SK-N-SH treated with all-trans-retinoic acid at 6 μM for 48 hours (cell line): ENCODE data around the gene AHR.

Experiments
- CSDC2 ChIP-seq: fragments of 250-450 bp; sonication (Bioruptor Pico); IDR thresholded peaks from 2 replicates; pipeline ENCODE4 v1.5.0; 2020; ENCODE audit warnings: mild to moderate bottlenecking, moderate library complexity
- TCF4 ChIP-seq: fragments of 250-450 bp; sonication (Bioruptor Pico); IDR thresholded peaks from 2 replicates; pipeline ENCODE4 v1.8.0; 2021; ENCODE audit warnings: mild to moderate bottlenecking, moderate library complexity, borderline replicate concordance
- ZFP30 ChIP-seq: fragments of 450-650 bp; formaldehyde crosslinking; IDR thresholded peaks from 2 replicates; pipeline ENCODE4 v1.5.0; 2022; ENCODE audit warnings: mild to moderate bottlenecking, moderate library complexity
- ZNF8 ChIP-seq: fragments of 450-650 bp; formaldehyde crosslinking; IDR thresholded peaks from 2 replicates; pipeline ENCODE4 v1.5.0; 2020; ENCODE audit warnings: mild to moderate bottlenecking, moderate library complexity
- TF ChIP-seq, protein P1 (sequence below): fragments of 250-450 bp; sonication (Bioruptor Pico); IDR thresholded peaks from 2 replicates; pipeline ENCODE4 v1.8.0; 2020; ENCODE audit warnings: mild to moderate bottlenecking, moderate library complexity, borderline replicate concordance
- TF ChIP-seq, protein P2 (sequence below): fragments of 250-450 bp; sonication (Bioruptor Pico); IDR thresholded peaks from 2 replicates; pipeline ENCODE4 v1.5.1; 2021; ENCODE audit warnings: mild to moderate bottlenecking, moderate library complexity

DNA sequence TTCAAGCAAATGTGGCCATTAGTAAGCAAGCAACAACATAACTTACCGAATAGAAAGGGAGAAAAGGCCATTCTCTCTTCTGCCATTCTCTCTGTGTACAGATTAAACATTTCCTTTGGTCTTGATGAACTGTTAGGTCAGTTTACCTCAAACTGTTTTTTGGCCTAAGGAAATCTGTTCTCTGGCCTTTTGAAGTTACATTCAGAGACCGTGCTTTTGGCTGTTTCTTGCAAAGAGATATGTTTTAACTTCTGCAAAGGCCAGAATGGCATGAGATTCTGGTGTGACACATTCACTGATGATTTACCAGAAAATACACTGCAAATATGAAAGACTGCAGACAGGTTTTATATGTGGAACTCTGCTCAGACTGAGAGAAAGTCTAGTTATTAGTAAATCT, 22.2 kb downstream of the AHR start:
- TF ChIP-seq CSDC2 = no peak
- TF ChIP-seq, protein P1, sequence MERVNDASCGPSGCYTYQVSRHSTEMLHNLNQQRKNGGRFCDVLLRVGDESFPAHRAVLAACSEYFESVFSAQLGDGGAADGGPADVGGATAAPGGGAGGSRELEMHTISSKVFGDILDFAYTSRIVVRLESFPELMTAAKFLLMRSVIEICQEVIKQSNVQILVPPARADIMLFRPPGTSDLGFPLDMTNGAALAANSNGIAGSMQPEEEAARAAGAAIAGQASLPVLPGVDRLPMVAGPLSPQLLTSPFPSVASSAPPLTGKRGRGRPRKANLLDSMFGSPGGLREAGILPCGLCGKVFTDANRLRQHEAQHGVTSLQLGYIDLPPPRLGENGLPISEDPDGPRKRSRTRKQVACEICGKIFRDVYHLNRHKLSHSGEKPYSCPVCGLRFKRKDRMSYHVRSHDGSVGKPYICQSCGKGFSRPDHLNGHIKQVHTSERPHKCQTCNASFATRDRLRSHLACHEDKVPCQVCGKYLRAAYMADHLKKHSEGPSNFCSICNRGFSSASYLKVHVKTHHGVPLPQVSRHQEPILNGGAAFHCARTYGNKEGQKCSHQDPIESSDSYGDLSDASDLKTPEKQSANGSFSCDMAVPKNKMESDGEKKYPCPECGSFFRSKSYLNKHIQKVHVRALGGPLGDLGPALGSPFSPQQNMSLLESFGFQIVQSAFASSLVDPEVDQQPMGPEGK (CRISPR knock-in tag) = no peak
- no peak for TF ChIP-seq ZNF8 (CRISPR knock-in tag)
- TF ChIP-seq, protein P2, sequence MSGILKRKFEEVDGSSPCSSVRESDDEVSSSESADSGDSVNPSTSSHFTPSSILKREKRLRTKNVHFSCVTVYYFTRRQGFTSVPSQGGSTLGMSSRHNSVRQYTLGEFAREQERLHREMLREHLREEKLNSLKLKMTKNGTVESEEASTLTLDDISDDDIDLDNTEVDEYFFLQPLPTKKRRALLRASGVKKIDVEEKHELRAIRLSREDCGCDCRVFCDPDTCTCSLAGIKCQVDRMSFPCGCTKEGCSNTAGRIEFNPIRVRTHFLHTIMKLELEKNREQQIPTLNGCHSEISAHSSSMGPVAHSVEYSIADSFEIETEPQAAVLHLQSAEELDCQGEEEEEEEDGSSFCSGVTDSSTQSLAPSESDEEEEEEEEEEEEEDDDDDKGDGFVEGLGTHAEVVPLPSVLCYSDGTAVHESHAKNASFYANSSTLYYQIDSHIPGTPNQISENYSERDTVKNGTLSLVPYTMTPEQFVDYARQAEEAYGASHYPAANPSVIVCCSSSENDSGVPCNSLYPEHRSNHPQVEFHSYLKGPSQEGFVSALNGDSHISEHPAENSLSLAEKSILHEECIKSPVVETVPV = no peak
- TF ChIP-seq ZFP30 (CRISPR knock-in tag) = no peak
- TF ChIP-seq TCF4 (CRISPR knock-in tag) = no peak
